22Rv1 (cell line): ENCODE measurements around the gene AQP9.

Experiments used
- ZFX ChIP-seq: fragments of 450-650 bp; IDR thresholded peaks from 2 replicates; pipeline ENCODE4 v1.6.1; 2017; ENCODE audit warnings: antibody characterized with exemption, borderline replicate concordance
- TF ChIP-seq, protein P1 (sequence below): fragments of 450-650 bp; IDR thresholded peaks from 2 replicates; pipeline ENCODE4 v1.5.1; 2017; ENCODE audit warnings: mild to moderate bottlenecking

DNA sequence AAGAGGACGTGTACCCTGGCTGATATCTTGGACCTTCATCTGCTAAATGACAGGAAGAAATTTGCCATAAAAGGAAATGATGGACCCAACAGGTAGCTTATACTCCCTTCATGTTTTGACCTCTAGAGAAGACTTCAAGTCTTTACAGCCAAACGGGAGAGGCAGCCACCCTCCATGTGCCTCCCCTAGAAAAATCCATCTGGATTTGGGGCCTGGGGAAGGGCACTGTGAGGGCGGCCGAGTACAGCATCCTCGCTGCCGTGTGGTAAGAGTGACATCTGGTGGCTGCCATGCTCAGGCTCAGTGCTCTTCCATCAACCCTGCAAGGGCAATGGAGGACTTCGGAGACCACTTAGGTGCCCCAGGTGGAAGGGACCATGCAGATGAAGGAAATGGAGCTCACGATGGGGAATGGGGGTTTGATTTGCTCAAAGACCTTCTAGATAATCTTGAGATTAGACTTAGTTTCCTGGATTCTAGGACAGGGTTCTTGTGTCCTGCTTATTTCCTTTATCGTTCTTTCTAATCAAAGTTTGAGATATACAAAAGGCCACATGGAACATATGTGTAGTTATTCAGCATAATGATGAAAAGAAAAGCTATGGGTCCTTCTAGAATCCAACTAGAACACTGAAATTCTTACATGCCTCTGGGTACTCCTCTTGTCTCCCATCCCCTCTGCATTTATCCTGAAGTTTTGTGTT lies 44.4 kb downstream of the AQP9 start:
- TF ChIP-seq, protein P1, sequence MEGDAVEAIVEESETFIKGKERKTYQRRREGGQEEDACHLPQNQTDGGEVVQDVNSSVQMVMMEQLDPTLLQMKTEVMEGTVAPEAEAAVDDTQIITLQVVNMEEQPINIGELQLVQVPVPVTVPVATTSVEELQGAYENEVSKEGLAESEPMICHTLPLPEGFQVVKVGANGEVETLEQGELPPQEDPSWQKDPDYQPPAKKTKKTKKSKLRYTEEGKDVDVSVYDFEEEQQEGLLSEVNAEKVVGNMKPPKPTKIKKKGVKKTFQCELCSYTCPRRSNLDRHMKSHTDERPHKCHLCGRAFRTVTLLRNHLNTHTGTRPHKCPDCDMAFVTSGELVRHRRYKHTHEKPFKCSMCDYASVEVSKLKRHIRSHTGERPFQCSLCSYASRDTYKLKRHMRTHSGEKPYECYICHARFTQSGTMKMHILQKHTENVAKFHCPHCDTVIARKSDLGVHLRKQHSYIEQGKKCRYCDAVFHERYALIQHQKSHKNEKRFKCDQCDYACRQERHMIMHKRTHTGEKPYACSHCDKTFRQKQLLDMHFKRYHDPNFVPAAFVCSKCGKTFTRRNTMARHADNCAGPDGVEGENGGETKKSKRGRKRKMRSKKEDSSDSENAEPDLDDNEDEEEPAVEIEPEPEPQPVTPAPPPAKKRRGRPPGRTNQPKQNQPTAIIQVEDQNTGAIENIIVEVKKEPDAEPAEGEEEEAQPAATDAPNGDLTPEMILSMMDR: peak; percentile 91
- no peak for TF ChIP-seq ZFX
